B cell (primary cell): ENCODE results near the gene XIAP.

Source experiments
- CTCF ChIP-seq: fragments of 200-600 bp; IDR thresholded peaks from one replicate; pipeline ENCODE4 v1.8.0; 2022; ENCODE audit warnings: antibody characterized with exemption, mild to moderate bottlenecking
- EZH2 ChIP-seq: IDR thresholded peaks from 2 replicates; pipeline ENCODE4 v1.6.1; 2012; ENCODE audit warnings: borderline replicate concordance, low read depth, mild to moderate bottlenecking, moderate library complexity, low read length; ENCODE audit not compliant: insufficient read depth, poor library complexity, severe bottlenecking

GRCh38 chrX:123869488-123869887, 9.6 kb downstream of the XIAP start:
- TF ChIP-seq CTCF (no peak), EZH2 (no peak)
